ENCODE results near the gene MCEMP1. TPM values are rescaled to one million over a fixed set of nuclear protein-coding genes. Genes with fewer than 3 reads are reported as not detected.

MCEMP1 gene
- total RNA-seq, 1 experiment from 2014 or later, result 4.0 TPM

DNA sequence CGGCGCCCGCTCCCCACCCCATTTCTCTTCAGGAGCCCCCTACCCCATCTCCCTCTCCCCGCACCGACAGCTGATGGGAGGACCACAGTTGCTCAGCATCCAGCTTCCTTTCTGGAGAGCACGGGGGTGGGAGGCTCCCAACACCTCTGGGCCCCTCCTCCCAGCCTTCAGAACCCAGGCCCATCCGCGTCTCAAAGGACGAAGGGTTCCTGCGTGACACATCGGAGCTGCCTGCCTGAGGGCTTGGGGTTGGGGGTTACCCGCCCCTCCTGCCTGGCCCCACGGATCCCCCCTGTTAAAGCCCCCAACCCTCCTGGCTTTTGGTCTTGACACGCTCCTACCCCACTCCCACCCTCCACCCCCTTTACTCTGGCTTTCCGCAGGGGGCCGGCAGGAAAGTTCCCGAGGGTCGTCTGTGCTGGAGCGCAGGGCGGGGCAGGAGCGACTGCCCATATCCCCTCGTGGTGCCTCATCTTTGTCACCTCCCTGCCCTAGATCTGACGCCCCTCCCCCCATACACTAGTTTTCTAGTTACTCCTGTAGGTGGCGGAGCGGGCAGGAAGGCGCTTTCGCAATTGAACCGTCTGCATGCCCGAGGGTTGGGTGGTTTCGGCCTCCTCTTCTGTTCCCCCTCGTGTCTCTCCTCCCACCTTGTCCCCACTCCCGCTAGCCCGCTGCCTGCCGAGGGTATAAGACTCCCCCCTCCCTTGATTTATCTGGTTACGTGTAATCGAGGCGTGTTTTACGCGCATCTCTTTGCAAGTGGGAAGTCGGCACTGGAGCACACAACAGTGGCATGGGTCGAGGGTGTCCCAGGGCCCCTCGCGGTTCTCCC lies 4.7 kb downstream of the MCEMP1 start:
- DNase-seq (ENCODE audit: low spot score), result peak; percentile 89
- peaks cover 9% of the 10 kb centered on the region for H3K36me3 ChIP-seq (ENCODE audit: insufficient read depth, low read length, poor library complexity, severe bottlenecking)
- ChIA-PET POLR2A (ENCODE audit: low non-redundant PET) (interaction anchor here (0.6 kb wide), 1 partner anchor 149 kb away, joined by 3 read pairs; no protein-coding TSS in a partner anchor), CTCF (interaction anchor here (0.5 to 2.2 kb wide), 18 partner anchors 15 to 512 kb away, joined by 3 to 37 read pairs (median 4); partner anchors contain the start of genes PET100 and XAB2)
- no TSS peak for BruUV-seq (replicated peaks)
- peak overlapping the region; percentile 97 for H3K4me3 ChIP-seq (ENCODE audit: low read depth, low read length, poor library complexity, severe bottlenecking)
- intact Hi-C loops (cut with micrococcal nuclease; ENCODE audit: unreplicated experiment), result loop anchor here (2.0 to 5.0 kb wide), 3 partner anchors 29 to 314 kb away; no protein-coding TSS in a partner anchor
- no peaks in the 10 kb centered on the region for H3K27me3 ChIP-seq (replicated peaks; ENCODE audit: insufficient read depth, low read depth, low read length, poor library complexity)
- peak overlapping the region; percentile 76 for H3K27ac ChIP-seq (ENCODE audit: low read depth, low read length, poor library complexity, severe bottlenecking)
- H3K4me1 ChIP-seq (ENCODE audit: insufficient read depth, low read length, poor library complexity, severe bottlenecking), result peaks cover 15% of the 10 kb centered on the region
- no peaks in the 10 kb centered on the region for H3K9me3 ChIP-seq (ENCODE audit: low read depth, low read length, poor library complexity, severe bottlenecking)
- TF ChIP-seq, protein P1, sequence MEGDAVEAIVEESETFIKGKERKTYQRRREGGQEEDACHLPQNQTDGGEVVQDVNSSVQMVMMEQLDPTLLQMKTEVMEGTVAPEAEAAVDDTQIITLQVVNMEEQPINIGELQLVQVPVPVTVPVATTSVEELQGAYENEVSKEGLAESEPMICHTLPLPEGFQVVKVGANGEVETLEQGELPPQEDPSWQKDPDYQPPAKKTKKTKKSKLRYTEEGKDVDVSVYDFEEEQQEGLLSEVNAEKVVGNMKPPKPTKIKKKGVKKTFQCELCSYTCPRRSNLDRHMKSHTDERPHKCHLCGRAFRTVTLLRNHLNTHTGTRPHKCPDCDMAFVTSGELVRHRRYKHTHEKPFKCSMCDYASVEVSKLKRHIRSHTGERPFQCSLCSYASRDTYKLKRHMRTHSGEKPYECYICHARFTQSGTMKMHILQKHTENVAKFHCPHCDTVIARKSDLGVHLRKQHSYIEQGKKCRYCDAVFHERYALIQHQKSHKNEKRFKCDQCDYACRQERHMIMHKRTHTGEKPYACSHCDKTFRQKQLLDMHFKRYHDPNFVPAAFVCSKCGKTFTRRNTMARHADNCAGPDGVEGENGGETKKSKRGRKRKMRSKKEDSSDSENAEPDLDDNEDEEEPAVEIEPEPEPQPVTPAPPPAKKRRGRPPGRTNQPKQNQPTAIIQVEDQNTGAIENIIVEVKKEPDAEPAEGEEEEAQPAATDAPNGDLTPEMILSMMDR (conservative IDR thresholded peaks at IDR 0.05; ENCODE audit: low read depth, low read length), result peak; percentile 64
- no peak for TF ChIP-seq EZH2 (IDR thresholded peaks at IDR 0.05; ENCODE audit: borderline replicate concordance, low read depth, low read length, poor library complexity, severe bottlenecking)

DNA sequence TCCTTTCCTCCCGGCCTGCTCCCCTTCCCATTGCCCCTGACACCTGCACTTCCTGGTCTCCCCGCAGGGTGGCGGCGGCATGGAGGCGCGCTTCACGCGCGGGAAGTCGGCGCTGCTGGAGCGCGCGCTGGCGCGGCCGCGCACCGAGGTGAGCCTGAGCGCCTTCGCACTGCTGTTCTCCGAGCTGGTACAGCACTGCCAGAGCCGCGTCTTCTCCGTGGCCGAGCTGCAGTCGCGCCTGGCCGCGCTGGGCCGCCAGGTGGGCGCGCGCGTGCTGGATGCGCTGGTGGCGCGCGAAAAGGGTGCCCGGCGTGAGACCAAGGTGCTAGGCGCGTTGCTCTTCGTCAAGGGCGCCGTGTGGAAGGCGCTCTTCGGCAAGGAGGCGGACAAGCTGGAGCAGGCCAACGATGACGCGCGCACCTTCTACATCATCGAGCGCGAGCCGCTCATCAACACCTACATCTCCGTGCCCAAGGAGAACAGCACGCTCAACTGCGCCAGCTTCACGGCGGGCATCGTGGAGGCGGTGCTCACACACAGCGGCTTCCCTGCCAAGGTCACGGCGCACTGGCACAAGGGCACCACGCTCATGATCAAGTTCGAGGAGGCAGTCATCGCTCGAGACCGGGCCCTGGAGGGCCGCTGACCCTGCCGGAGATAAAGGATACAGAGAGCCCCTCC lies 5.4 kb downstream of the MCEMP1 start:
- ChIA-PET POLR2A (ENCODE audit: low non-redundant PET) (no interaction called here), CTCF (no interaction called here)
- TSS peak; percentile 67 for BruUV-seq (replicated peaks)
- no peak for DNase-seq (ENCODE audit: low spot score)
- peaks cover 9% of the 10 kb centered on the region for H3K36me3 ChIP-seq (ENCODE audit: insufficient read depth, low read length, poor library complexity, severe bottlenecking)
- H3K27ac ChIP-seq (ENCODE audit: low read depth, low read length, poor library complexity, severe bottlenecking), result peak overlapping the region; percentile 13
- intact Hi-C loops (cut with micrococcal nuclease; ENCODE audit: unreplicated experiment), result loop anchor here (5.0 kb wide), 1 partner anchor 315 kb away; no protein-coding TSS in a partner anchor
- H3K27me3 ChIP-seq (replicated peaks; ENCODE audit: insufficient read depth, low read depth, low read length, poor library complexity), result no peaks in the 10 kb centered on the region
- TF ChIP-seq EZH2 (IDR thresholded peaks at IDR 0.05; ENCODE audit: borderline replicate concordance, low read depth, low read length, poor library complexity, severe bottlenecking), result no peak
- TF ChIP-seq, protein P1 (conservative IDR thresholded peaks at IDR 0.05; ENCODE audit: low read depth, low read length), result no peak
- no peaks in the 10 kb centered on the region for H3K9me3 ChIP-seq (ENCODE audit: low read depth, low read length, poor library complexity, severe bottlenecking)
- peak overlapping the region; percentile 97 for H3K4me3 ChIP-seq (ENCODE audit: low read depth, low read length, poor library complexity, severe bottlenecking)
- H3K4me1 ChIP-seq (ENCODE audit: insufficient read depth, low read length, poor library complexity, severe bottlenecking), result peaks cover 8% of the 10 kb centered on the region

DNA sequence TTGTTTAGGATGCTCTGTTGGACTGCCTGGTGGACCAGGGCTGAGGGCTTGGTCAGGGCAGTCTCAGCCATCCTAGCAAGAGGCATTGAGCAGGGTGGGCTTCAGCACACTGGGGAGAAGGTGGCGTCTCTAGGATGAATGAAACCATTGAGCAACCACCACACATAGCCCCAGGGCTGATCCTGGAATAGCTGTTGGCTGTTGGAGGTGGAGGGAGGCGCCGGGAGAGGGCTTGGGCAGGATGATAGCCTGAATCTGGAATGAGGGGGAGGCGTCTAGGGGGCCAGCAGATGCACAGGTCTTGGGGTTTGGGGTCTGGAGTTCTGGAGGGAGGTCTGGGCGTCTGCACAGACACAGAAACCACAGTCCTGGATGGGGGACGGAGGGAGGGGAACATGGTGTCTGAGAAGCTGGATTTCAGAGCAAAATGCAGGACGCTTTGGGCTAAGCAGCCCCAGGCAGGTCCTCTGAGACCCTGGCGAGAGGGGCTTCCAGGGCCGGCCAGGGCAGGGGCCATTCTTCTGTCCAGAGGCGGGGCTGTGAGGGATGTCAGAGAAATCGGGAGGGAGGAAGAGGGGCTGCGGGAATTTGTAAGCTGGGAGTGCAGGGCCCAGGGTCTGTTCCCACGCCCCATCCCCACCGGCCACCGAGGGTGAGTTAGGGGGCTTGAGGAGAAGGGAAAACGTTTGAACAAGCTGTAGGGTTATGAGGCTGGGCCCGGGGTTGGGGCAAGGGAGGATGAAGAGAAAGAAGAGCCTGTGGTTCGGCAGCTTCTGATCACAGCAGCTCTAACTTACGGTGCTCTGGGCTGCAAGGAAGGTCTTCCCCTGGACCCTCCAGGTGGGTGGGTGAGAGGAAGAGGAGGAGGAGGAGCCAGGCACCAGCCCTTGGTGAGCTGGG lies 8.9 kb downstream of the MCEMP1 start:
- POLR2A ChIA-PET (ENCODE audit: low non-redundant PET), result no interaction called here

More for the DNA sequence above, 8.9 kb downstream of the MCEMP1 start:
- DNase-seq (ENCODE audit: low spot score), result no peak
- Histone ChIP-seq H3K9me3 (ENCODE audit: low read depth, low read length, poor library complexity, severe bottlenecking) (no peaks in the 10 kb centered on the region), H3K27me3 (replicated peaks; ENCODE audit: insufficient read depth, low read depth, low read length, poor library complexity) (peaks cover 16% of the 10 kb centered on the region), H3K36me3 (ENCODE audit: insufficient read depth, low read length, poor library complexity, severe bottlenecking) (peaks cover 9% of the 10 kb centered on the region), H3K27ac (ENCODE audit: low read depth, low read length, poor library complexity, severe bottlenecking) (no peak overlapping the region), H3K4me1 (ENCODE audit: insufficient read depth, low read length, poor library complexity, severe bottlenecking) (no peaks in the 10 kb centered on the region), H3K4me3 (ENCODE audit: low read depth, low read length, poor library complexity, severe bottlenecking) (no peak overlapping the region)
- no TSS peak for BruUV-seq (replicated peaks)
- intact Hi-C loops (cut with micrococcal nuclease; ENCODE audit: unreplicated experiment), result no loop called here
- CTCF ChIA-PET, result interaction anchor here (0.6 kb wide), 1 partner anchor 184 kb away, joined by 9 read pairs; no protein-coding TSS in a partner anchor
- no peak for TF ChIP-seq EZH2 (IDR thresholded peaks at IDR 0.05; ENCODE audit: borderline replicate concordance, low read depth, low read length, poor library complexity, severe bottlenecking)
- TF ChIP-seq, protein P1 (conservative IDR thresholded peaks at IDR 0.05; ENCODE audit: low read depth, low read length), result no peak

Measured in A673 (cell line).